ENCODE data around the gene HESX1. TPM values are rescaled to one million over a fixed set of nuclear protein-coding genes. Genes with fewer than 3 reads are reported as not detected.

HESX1 gene
- total RNA-seq, 1 donor from 2014 or later: 42.1 TPM

DNA sequence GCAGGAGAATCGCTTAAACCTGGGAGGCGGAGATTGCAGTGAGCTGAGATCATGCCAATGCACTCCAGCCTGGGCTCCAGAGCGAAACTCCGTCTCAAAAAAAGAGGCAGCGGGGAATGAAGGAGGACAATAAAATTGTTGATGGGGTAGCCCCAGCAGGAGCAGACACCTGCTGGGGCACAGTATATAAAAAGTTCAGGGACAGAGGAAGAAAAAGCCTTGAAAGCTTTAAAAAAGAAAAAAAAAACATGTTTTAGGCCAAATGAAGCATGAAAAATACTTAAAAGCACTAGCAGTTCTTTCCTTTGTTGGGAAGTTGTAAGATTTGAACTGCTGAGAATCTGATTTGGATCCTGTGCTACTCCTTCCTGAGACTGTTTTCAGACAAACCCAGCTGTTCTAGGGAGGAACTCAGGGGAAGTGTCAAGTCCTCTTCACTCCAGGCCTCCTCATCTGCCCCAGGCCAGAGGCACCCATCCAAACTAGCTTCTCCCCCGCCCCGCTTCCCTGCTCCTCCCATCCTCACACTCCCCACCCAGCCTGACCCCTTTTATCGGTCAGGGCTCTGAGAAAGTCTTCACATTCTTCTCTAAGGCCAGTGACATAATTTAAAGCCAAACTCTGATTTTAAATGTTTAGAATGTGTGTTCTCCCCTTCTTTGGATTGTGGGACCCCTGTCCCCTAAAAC lies 39.6 kb downstream of the HESX1 start:
- H3K4me3 ChIP-seq: peak overlapping the region; percentile 22
- no peaks in the 10 kb centered on the region for H3K36me3 ChIP-seq
- peaks cover 92% of the 10 kb centered on the region for H4K20me1 ChIP-seq (ENCODE audit: low read depth)
- Mint-ChIP-seq H3K4me1 (peaks cover 83% of the 10 kb centered on the region), H3K9me3 (no peaks in the 10 kb centered on the region), H3K36me3 (peaks cover 7% of the 10 kb centered on the region), H3K27me3 (ENCODE audit: insufficient read depth, low read depth) (peaks cover 5% of the 10 kb centered on the region), H3K4me3 (peak overlapping the region; percentile 76), H3K27ac (peak overlapping the region; percentile 97)
- TF ChIP-seq EZH2phosphoT487 (IDR thresholded peaks at IDR 0.05): no peak
- TF ChIP-seq, protein P1, sequence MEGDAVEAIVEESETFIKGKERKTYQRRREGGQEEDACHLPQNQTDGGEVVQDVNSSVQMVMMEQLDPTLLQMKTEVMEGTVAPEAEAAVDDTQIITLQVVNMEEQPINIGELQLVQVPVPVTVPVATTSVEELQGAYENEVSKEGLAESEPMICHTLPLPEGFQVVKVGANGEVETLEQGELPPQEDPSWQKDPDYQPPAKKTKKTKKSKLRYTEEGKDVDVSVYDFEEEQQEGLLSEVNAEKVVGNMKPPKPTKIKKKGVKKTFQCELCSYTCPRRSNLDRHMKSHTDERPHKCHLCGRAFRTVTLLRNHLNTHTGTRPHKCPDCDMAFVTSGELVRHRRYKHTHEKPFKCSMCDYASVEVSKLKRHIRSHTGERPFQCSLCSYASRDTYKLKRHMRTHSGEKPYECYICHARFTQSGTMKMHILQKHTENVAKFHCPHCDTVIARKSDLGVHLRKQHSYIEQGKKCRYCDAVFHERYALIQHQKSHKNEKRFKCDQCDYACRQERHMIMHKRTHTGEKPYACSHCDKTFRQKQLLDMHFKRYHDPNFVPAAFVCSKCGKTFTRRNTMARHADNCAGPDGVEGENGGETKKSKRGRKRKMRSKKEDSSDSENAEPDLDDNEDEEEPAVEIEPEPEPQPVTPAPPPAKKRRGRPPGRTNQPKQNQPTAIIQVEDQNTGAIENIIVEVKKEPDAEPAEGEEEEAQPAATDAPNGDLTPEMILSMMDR (IDR thresholded peaks at IDR 0.05): no peak
- TF ChIP-seq EZH2 (IDR thresholded peaks at IDR 0.05): no peak
- H3K4me1 ChIP-seq: peaks cover 80% of the 10 kb centered on the region
- no peaks in the 10 kb centered on the region for H3K9me3 ChIP-seq (ENCODE audit: low read depth)
- H3K27ac ChIP-seq: peak overlapping the region; percentile 66
- peaks cover 78% of the 10 kb centered on the region for H3K27me3 ChIP-seq
- no peak overlapping the region for H2AFZ ChIP-seq (replicated peaks)
- H3K79me2 ChIP-seq (ENCODE audit: low read depth): peaks cover 76% of the 10 kb centered on the region
- peaks cover 52% of the 10 kb centered on the region for H3F3A ChIP-seq (ENCODE audit: low read depth)
- H3K4me2 ChIP-seq: peak overlapping the region; percentile 93
- no peak overlapping the region for H3K9ac ChIP-seq
- DNase-seq (ENCODE audit: low spot score): peak; percentile 37

DNA sequence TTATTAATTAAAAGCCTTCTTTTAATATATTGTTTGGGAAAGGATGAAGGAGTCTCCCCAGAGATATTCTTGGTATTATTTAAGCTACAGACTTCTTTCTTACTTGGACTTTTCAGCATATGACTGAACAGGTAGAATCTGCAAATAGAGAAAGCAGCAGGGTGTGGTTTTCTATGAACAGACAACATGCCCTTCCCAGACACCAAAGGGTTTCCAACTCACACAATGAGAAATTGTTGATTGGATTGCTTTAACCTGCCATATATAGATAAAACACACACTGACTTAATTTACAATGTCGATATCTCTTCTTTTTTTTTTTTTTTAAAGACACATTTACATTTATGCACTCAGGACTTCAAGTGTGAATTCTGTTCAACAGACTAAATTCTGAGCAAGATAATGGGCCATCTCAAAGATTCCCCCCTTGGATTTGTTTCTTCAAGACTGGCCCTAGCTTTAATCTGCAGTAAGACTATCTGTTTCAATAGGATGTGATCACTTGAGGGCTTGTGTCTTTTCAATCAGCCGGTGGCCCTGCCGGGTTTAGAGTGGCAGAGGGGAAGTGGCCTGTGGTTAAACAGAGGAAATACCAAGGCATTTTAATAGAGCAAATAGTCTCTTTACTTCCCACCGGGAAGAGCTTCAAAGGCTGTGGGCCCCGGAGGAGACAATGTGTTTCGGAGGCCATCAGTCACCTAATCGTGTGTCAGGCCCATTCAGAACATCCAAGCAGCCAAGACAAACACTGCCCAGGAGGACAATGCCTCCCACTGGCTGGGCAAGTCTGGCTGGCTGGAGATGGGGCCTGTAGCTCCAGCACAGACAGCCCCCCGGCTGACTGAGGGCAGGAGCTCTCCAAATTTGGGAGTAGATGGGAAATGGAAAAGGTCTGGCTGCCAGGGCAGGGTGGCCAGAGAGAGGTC lies 40.7 kb downstream of the HESX1 start:
- peak; percentile 84 for DNase-seq (ENCODE audit: low spot score)
- Histone ChIP-seq H3K4me3 (no peak overlapping the region), H2AFZ (replicated peaks) (no peak overlapping the region), H3K36me3 (no peaks in the 10 kb centered on the region), H3K27me3 (peaks cover 83% of the 10 kb centered on the region), H3K9ac (no peak overlapping the region), H3K79me2 (ENCODE audit: low read depth) (peaks cover 81% of the 10 kb centered on the region), H3K9me3 (ENCODE audit: low read depth) (no peaks in the 10 kb centered on the region), H3K27ac (peak overlapping the region; percentile 66), H3F3A (ENCODE audit: low read depth) (peaks cover 59% of the 10 kb centered on the region), H3K4me1 (peaks cover 88% of the 10 kb centered on the region), H4K20me1 (ENCODE audit: low read depth) (peaks cover 99% of the 10 kb centered on the region), H3K4me2 (peak overlapping the region; percentile 93)
- Mint-ChIP-seq H3K27me3 (ENCODE audit: insufficient read depth, low read depth) (peaks cover 5% of the 10 kb centered on the region), H3K9me3 (no peaks in the 10 kb centered on the region), H3K27ac (peak overlapping the region; percentile 97), H3K4me3 (peak overlapping the region; percentile 76), H3K36me3 (peaks cover 7% of the 10 kb centered on the region), H3K4me1 (peaks cover 95% of the 10 kb centered on the region)
- TF ChIP-seq, protein P1 (IDR thresholded peaks at IDR 0.05): no peak
- TF ChIP-seq EZH2 (IDR thresholded peaks at IDR 0.05) (no peak), EZH2phosphoT487 (IDR thresholded peaks at IDR 0.05) (peak; percentile 51)

GRCh38 chr3:57158325-57158724 lies 41.5 kb downstream of the HESX1 start:
- no peaks in the 10 kb centered on the region for H3K36me3 ChIP-seq
- peaks cover 82% of the 10 kb centered on the region for H3K79me2 ChIP-seq (ENCODE audit: low read depth)
- H3K4me3 ChIP-seq: no peak overlapping the region
- H3K27ac Mint-ChIP-seq: peak overlapping the region; percentile 79
- H3K4me1 ChIP-seq: peaks cover 81% of the 10 kb centered on the region
- no peak overlapping the region for H2AFZ ChIP-seq (replicated peaks)
- no peak overlapping the region for H3K9ac ChIP-seq
- H3K4me2 ChIP-seq: peak overlapping the region; percentile 93
- peaks cover 7% of the 10 kb centered on the region for H3K36me3 Mint-ChIP-seq
- DNase-seq (ENCODE audit: low spot score): no peak
- no peaks in the 10 kb centered on the region for H3K9me3 Mint-ChIP-seq
- peaks cover 99% of the 10 kb centered on the region for H3K4me1 Mint-ChIP-seq
- peaks cover 5% of the 10 kb centered on the region for H3K27me3 Mint-ChIP-seq (ENCODE audit: insufficient read depth, low read depth)
- peaks cover 58% of the 10 kb centered on the region for H3F3A ChIP-seq (ENCODE audit: low read depth)
- H3K4me3 Mint-ChIP-seq: peak overlapping the region; percentile 61
- TF ChIP-seq EZH2 (IDR thresholded peaks at IDR 0.05) (no peak), EZH2phosphoT487 (IDR thresholded peaks at IDR 0.05) (no peak)
- TF ChIP-seq, protein P1 (IDR thresholded peaks at IDR 0.05): no peak
- peaks cover 82% of the 10 kb centered on the region for H3K27me3 ChIP-seq
- H3K27ac ChIP-seq: no peak overlapping the region
- H3K9me3 ChIP-seq (ENCODE audit: low read depth): no peaks in the 10 kb centered on the region
- peaks cover 100% of the 10 kb centered on the region for H4K20me1 ChIP-seq (ENCODE audit: low read depth)
